Measurements from ENCODE around the gene SCTR. TPM values are rescaled to one million over a fixed set of nuclear protein-coding genes. Genes with fewer than 3 reads are reported as not detected.

The SCTR gene
- total and polyA plus RNA-seq, 2 of the 13 experiments (the other 11 are each of a cell fraction or from before 2014, with no cell fraction given), result not detected

- TF ChIP-seq ZFX (CRISPR knock-in tag; IDR thresholded peaks at IDR 0.05; ENCODE audit: low read depth), result no peak
- TF ChIP-seq TCF12 (IDR thresholded peaks at IDR 0.05), result no peak
- TF ChIP-seq TCF12 (CRISPR knock-in tag; IDR thresholded peaks at IDR 0.05), result no peak
- no peak for TF ChIP-seq ZNF550 (CRISPR knock-in tag; IDR thresholded peaks at IDR 0.05; ENCODE audit: borderline replicate concordance)
- no peak for TF ChIP-seq ZNF878 (CRISPR knock-in tag; IDR thresholded peaks at IDR 0.05)
- no peak for TF ChIP-seq ZNF558 (CRISPR knock-in tag; IDR thresholded peaks at IDR 0.05; ENCODE audit: borderline replicate concordance)
- no peak for TF ChIP-seq EED (CRISPR knock-in tag; IDR thresholded peaks at IDR 0.05)
- no peak for TF ChIP-seq HNRNPLL (IDR thresholded peaks at IDR 0.05; ENCODE audit: low read depth, low read length, poor library complexity, severe bottlenecking)
- no peak for TF ChIP-seq MEF2D (CRISPR knock-in tag; IDR thresholded peaks at IDR 0.05)
- TF ChIP-seq, protein P1, sequence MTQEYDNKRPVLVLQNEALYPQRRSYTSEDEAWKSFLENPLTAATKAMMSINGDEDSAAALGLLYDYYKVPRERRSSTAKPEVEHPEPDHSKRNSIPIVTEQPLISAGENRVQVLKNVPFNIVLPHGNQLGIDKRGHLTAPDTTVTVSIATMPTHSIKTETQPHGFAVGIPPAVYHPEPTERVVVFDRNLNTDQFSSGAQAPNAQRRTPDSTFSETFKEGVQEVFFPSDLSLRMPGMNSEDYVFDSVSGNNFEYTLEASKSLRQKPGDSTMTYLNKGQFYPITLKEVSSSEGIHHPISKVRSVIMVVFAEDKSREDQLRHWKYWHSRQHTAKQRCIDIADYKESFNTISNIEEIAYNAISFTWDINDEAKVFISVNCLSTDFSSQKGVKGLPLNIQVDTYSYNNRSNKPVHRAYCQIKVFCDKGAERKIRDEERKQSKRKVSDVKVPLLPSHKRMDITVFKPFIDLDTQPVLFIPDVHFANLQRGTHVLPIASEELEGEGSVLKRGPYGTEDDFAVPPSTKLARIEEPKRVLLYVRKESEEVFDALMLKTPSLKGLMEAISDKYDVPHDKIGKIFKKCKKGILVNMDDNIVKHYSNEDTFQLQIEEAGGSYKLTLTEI (CRISPR knock-in tag; conservative IDR thresholded peaks at IDR 0.05), result no peak
- TF ChIP-seq THYN1 (CRISPR knock-in tag; IDR thresholded peaks at IDR 0.05; ENCODE audit: borderline replicate concordance, low read depth), result no peak
- TF ChIP-seq NR2F1 (CRISPR knock-in tag; IDR thresholded peaks at IDR 0.05), result no peak
- no peak for TF ChIP-seq ZNF282 (IDR thresholded peaks at IDR 0.05; ENCODE audit: partially characterized antibody)
- peak; percentile 47; the same call in 1 of the 2 replicates for TF ChIP-seq TARDBP (CRISPR knock-in tag; IDR thresholded peaks at IDR 0.05)
- no peak for TF ChIP-seq ARNT (IDR thresholded peaks at IDR 0.05)
- no peak for TF ChIP-seq HMG20A (CRISPR knock-in tag; IDR thresholded peaks at IDR 0.05; ENCODE audit: borderline replicate concordance)
- TF ChIP-seq GLI4 (CRISPR knock-in tag; IDR thresholded peaks at IDR 0.05; ENCODE audit: borderline replicate concordance), result no peak; the same call in 1 of the 2 replicates
- TF ChIP-seq, protein P2, sequence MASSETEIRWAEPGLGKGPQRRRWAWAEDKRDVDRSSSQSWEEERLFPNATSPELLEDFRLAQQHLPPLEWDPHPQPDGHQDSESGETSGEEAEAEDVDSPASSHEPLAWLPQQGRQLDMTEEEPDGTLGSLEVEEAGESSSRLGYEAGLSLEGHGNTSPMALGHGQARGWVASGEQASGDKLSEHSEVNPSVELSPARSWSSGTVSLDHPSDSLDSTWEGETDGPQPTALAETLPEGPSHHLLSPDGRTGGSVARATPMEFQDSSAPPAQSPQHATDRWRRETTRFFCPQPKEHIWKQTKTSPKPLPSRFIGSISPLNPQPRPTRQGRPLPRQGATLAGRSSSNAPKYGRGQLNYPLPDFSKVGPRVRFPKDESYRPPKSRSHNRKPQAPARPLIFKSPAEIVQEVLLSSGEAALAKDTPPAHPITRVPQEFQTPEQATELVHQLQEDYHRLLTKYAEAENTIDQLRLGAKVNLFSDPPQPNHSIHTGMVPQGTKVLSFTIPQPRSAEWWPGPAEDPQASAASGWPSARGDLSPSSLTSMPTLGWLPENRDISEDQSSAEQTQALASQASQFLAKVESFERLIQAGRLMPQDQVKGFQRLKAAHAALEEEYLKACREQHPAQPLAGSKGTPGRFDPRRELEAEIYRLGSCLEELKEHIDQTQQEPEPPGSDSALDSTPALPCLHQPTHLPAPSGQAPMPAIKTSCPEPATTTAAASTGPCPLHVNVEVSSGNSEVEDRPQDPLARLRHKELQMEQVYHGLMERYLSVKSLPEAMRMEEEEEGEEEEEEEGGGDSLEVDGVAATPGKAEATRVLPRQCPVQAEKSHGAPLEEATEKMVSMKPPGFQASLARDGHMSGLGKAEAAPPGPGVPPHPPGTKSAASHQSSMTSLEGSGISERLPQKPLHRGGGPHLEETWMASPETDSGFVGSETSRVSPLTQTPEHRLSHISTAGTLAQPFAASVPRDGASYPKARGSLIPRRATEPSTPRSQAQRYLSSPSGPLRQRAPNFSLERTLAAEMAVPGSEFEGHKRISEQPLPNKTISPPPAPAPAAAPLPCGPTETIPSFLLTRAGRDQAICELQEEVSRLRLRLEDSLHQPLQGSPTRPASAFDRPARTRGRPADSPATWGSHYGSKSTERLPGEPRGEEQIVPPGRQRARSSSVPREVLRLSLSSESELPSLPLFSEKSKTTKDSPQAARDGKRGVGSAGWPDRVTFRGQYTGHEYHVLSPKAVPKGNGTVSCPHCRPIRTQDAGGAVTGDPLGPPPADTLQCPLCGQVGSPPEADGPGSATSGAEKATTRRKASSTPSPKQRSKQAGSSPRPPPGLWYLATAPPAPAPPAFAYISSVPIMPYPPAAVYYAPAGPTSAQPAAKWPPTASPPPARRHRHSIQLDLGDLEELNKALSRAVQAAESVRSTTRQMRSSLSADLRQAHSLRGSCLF (CRISPR knock-in tag; IDR thresholded peaks at IDR 0.05; ENCODE audit: borderline replicate concordance), result no peak
- TF ChIP-seq STAG1 (CRISPR knock-in tag; IDR thresholded peaks at IDR 0.05), result no peak
- no peak for TF ChIP-seq GABPA (IDR thresholded peaks at IDR 0.05; ENCODE audit: low read depth, low read length)
- TF ChIP-seq GABPA (CRISPR knock-in tag; IDR thresholded peaks at IDR 0.05; ENCODE audit: low read depth), result no peak
- TF ChIP-seq ZNF614 (CRISPR knock-in tag; IDR thresholded peaks at IDR 0.05; ENCODE audit: borderline replicate concordance), result no peak
- no peak for TF ChIP-seq RFXANK (CRISPR knock-in tag; IDR thresholded peaks at IDR 0.05)
Observed at GRCh38 chr2:119488245-119489214, 35.8 kb downstream of the SCTR start (continued).
